ENCODE measurements around the gene SHC3. TPM values are rescaled to one million over a fixed set of nuclear protein-coding genes. Genes with fewer than 3 reads are reported as not detected.

The SHC3 gene
- polyA plus RNA-seq, 3 donors, result not detected

DNA sequence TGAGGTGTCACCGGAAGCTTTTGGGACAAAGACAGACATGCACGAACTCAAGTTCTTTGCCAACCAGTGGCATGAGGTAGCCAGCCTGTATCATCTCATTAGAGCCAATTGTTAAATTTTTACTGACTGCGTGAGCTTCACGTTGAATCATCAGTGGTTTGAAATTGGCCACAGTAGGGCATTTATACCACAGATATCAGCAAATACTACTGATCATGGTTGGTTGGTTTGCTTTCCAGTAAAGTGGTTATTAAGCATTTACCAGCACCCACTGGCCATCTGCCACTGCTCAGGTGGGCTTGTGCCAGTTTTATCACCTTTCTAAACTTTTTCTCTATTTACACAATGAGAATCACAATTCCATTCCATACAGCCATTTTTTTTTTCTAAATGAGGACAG is 28.4 kb upstream of the SHC3 start:
- intact Hi-C loops (cut with micrococcal nuclease), result no loop called here
- H3K9ac ChIP-seq (ENCODE audit: insufficient read depth, low read length, poor library complexity, severe bottlenecking), result no peak overlapping the region
- Mint-ChIP-seq H3K4me1 (no peaks in the 10 kb centered on the region), H3K27ac (no peak overlapping the region), H3K36me3 (no peaks in the 10 kb centered on the region), H3K4me3 (no peak overlapping the region), H3K9me3 (peaks cover 9 to 30% (median 20%) of the 10 kb centered on the region in 7 donors), H3K27me3 (ENCODE audit: low read depth in 3 of 3) (peaks cover 3 to 7% (median 5%) of the 10 kb centered on the region in 3 donors)
- no peaks in the 10 kb centered on the region for H3K27me3 ChIP-seq (ENCODE audit: control insufficient read depth in 2 of 2, insufficient read depth in 2 of 2, low read length in 2 of 2)
- H3K27ac ChIP-seq (ENCODE audit: low read depth in 1 of 2, low read length in 2 of 2), result no peak overlapping the region
- no peaks in the 10 kb centered on the region for H3K36me3 ChIP-seq (replicated peaks in 1 of 2; ENCODE audit: control insufficient read depth in 1 of 2, insufficient read depth in 2 of 2, low read length in 2 of 2)
- no peaks in the 10 kb centered on the region for H3K4me1 ChIP-seq (ENCODE audit: control insufficient read depth in 1 of 2, insufficient read depth in 2 of 2, low read length in 2 of 2)
- 90% methylated on average over 2 of the region's 4 CpGs for WGBS (ENCODE audit: insufficient coverage)
- no peaks in the 10 kb centered on the region for H3K79me2 ChIP-seq (ENCODE audit: insufficient read depth, low read length)
- H4K20me1 ChIP-seq (ENCODE audit: insufficient read depth, low read length), result no peaks in the 10 kb centered on the region
- no peak for TF ChIP-seq CTCF (IDR thresholded peaks at IDR 0.05)
- H2AFZ ChIP-seq (ENCODE audit: insufficient read depth, low read depth, low read length, poor library complexity, severe bottlenecking), result no peak overlapping the region
- DNase-seq, result no peak
- no peak overlapping the region for H3K4me2 ChIP-seq (replicated peaks; ENCODE audit: extremely low read depth, low read length, poor library complexity, severe bottlenecking)
- peaks cover 11 to 15% of the 10 kb centered on the region in 2 donors for H3K9me3 ChIP-seq (replicated peaks in 1 of 2; ENCODE audit: control insufficient read depth in 1 of 2, insufficient read depth in 1 of 2, low read length in 2 of 2)
- no peak overlapping the region for H3K4me3 ChIP-seq (replicated peaks in 1 of 3; ENCODE audit: low read depth in 2 of 3, low read length in 3 of 3)

GRCh38 chr9:89204801-89205200 is 26.2 kb upstream of the SHC3 start:
- WGBS (ENCODE audit: insufficient coverage), result 95% methylated on average over 3 of the region's 5 CpGs
- Mint-ChIP-seq H3K27ac (no peak overlapping the region), H3K36me3 (no peaks in the 10 kb centered on the region), H3K9me3 (peaks cover 3 to 27% (median 12%) of the 10 kb centered on the region in 7 donors), H3K4me1 (no peaks in the 10 kb centered on the region), H3K27me3 (ENCODE audit: low read depth in 3 of 3) (peaks cover 0 to 7% (median 3%) of the 10 kb centered on the region in 3 donors), H3K4me3 (no peak overlapping the region)
- intact Hi-C loops (cut with micrococcal nuclease), result no loop called here
- Histone ChIP-seq H3K9ac (ENCODE audit: insufficient read depth, low read length, poor library complexity, severe bottlenecking) (no peak overlapping the region), H3K79me2 (ENCODE audit: insufficient read depth, low read length) (no peaks in the 10 kb centered on the region), H3K4me1 (ENCODE audit: control insufficient read depth in 1 of 2, insufficient read depth in 2 of 2, low read length in 2 of 2) (no peaks in the 10 kb centered on the region), H3K4me2 (replicated peaks; ENCODE audit: extremely low read depth, low read length, poor library complexity, severe bottlenecking) (no peak overlapping the region), H3K27me3 (ENCODE audit: control insufficient read depth in 2 of 2, insufficient read depth in 2 of 2, low read length in 2 of 2) (no peaks in the 10 kb centered on the region), H3K4me3 (replicated peaks in 1 of 3; ENCODE audit: low read depth in 2 of 3, low read length in 3 of 3) (no peak overlapping the region), H3K36me3 (replicated peaks in 1 of 2; ENCODE audit: control insufficient read depth in 1 of 2, insufficient read depth in 2 of 2, low read length in 2 of 2) (no peaks in the 10 kb centered on the region), H2AFZ (ENCODE audit: insufficient read depth, low read depth, low read length, poor library complexity, severe bottlenecking) (no peak overlapping the region), H4K20me1 (ENCODE audit: insufficient read depth, low read length) (no peaks in the 10 kb centered on the region), H3K27ac (ENCODE audit: low read depth in 1 of 2, low read length in 2 of 2) (no peak overlapping the region), H3K9me3 (replicated peaks in 1 of 2; ENCODE audit: control insufficient read depth in 1 of 2, insufficient read depth in 1 of 2, low read length in 2 of 2) (peaks cover 11 to 15% of the 10 kb centered on the region in 2 donors)
- no peak for TF ChIP-seq CTCF (IDR thresholded peaks at IDR 0.05)
- no peak for DNase-seq
